Ectodermal cell (in vitro differentiated cells): ENCODE measurements around the gene GSDME.
"Not testable (repeated sequence)": the region's sequence is repeated elsewhere in the genome, so short reads cannot be mapped to it uniquely, and the experiment has no call there.

Source experiments
- H3K27ac ChIP-seq: 2 replicates; pipeline ENCODE4 v1.7.0; 2013; ENCODE audit warnings: mild to moderate bottlenecking, low read depth, low read length; ENCODE audit not compliant: insufficient read depth, poor library complexity, severe bottlenecking
- H3K27me3 ChIP-seq: 2 replicates; pipeline ENCODE4 v1.7.0; 2013; ENCODE audit warnings: mild to moderate bottlenecking, low read length; ENCODE audit not compliant: insufficient read depth, control insufficient read depth, poor library complexity, severe bottlenecking
- H3K36me3 ChIP-seq: one replicate; pipeline ENCODE4 v1.7.0; 2013; ENCODE audit warnings: low read length; ENCODE audit not compliant: control insufficient read depth, insufficient read depth
- H3K4me1 ChIP-seq: one replicate; pipeline ENCODE4 v1.7.0; 2013; ENCODE audit warnings: low read length; ENCODE audit not compliant: control insufficient read depth, insufficient read depth
- H3K4me3 ChIP-seq: 2 replicates; pipeline ENCODE4 v1.7.0; 2013; ENCODE audit warnings: low read depth, low read length, control low read depth; ENCODE audit not compliant: insufficient read depth
- H3K9me3 ChIP-seq: 2 replicates; pipeline ENCODE4 v1.7.0; 2013; ENCODE audit warnings: mild to moderate bottlenecking, low read length, moderate library complexity; ENCODE audit not compliant: control insufficient read depth
- WGBS, 2 experiments: methylation state at CpG; one replicate each; pipeline ENCODE4 v1.1.7; 2013; ENCODE audit warnings: missing lambda C conversion rate in 2 of 2; 5-methylcytosine and 5-hydroxymethylcytosine counted together

GSDME gene

GRCh38 chr7:24742506-24743162, 14.6 kb downstream of the GSDME start:
- Histone ChIP-seq H3K27ac (no peak overlapping the region), H3K27me3 (no peaks in the 10 kb centered on the region), H3K36me3 (no peaks in the 10 kb centered on the region), H3K4me1 (no peaks in the 10 kb centered on the region), H3K9me3 (peaks cover 4% of the 10 kb centered on the region), H3K4me3 (no peak overlapping the region)
- WGBS, 2 experiments: 91 to 92% methylated on average over 9 of the region's 9 CpGs

DNA sequence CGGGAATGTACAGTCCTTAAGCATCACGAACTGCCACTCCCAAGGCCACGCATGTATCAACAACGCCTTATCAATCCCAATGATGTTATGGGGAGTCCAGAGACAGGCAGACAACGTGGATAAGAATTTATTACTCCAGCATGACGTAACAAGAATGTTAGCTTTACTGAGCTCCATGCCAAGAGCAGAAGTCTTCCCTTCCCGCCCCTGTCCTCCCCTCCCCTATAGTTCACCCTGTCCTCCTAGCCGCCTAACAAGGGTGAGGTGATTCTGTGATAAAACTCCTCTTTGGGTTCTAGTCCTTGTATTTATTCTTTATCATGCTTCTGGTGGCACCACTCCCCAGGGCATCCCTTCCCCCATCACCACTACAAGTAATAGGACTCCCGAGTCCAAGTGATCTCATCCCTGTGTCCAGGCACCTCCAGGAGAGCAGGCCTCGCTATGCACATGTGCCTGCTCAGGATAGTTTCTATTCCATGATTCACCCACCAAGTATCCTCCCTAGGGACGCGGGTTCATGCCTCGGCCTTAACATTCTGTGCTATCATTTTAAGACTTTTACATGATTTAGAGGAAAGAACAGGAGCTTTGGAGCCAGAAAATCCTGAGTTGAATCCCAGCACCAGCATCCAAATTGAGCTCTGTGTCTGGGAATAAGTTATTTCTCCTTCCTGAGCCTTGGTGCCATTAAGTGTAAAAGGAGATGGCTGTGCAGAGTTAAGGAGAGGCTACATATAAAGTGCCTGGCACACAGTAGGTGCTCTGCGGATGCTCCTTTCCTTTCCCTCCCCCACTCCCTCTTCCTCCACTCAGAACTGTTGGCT, 15.4 kb downstream of the GSDME start:
- Histone ChIP-seq H3K27me3 (no peaks in the 10 kb centered on the region), H3K36me3 (no peaks in the 10 kb centered on the region), H3K27ac (no peak overlapping the region), H3K4me3 (no peak overlapping the region), H3K9me3 (peaks cover 4% of the 10 kb centered on the region), H3K4me1 (no peaks in the 10 kb centered on the region)
- WGBS, 2 experiments: 91 to 92% methylated on average over 14 of the region's 14 CpGs

GRCh38 chr7:24740871-24741270, 16.4 kb downstream of the GSDME start:
- Histone ChIP-seq H3K27me3 (no peaks in the 10 kb centered on the region), H3K4me3 (no peak overlapping the region), H3K4me1 (no peaks in the 10 kb centered on the region), H3K27ac (no peak overlapping the region), H3K9me3 (peaks cover 4% of the 10 kb centered on the region), H3K36me3 (no peaks in the 10 kb centered on the region)
- 89 to 96% methylated on average over 8 to 9 of the region's 9 CpGs for WGBS, 2 experiments

- H3K9me3 ChIP-seq: peaks cover 4% of the 10 kb centered on the region
- no peak overlapping the region for H3K27ac ChIP-seq
- H3K4me1 ChIP-seq: no peaks in the 10 kb centered on the region
- 92 to 96% methylated on average over 1 of the region's 1 CpG for WGBS, 2 experiments
- no peak overlapping the region for H3K4me3 ChIP-seq
- no peaks in the 10 kb centered on the region for H3K27me3 ChIP-seq
- H3K36me3 ChIP-seq: no peaks in the 10 kb centered on the region
Observed at GRCh38 chr7:24739306-24739705, 18.0 kb downstream of the GSDME start.

- Histone ChIP-seq H3K9me3 (peaks cover 4% of the 10 kb centered on the region), H3K4me3 (no peak overlapping the region), H3K4me1 (no peaks in the 10 kb centered on the region), H3K27ac (no peak overlapping the region), H3K27me3 (no peaks in the 10 kb centered on the region), H3K36me3 (no peaks in the 10 kb centered on the region)
- 100% methylated on average over 1 of the region's 1 CpG; no CpG with 5 or more reads in 1 of the 2 experiments for WGBS, 2 experiments
Observed at GRCh38 chr7:24738577-24738976, 18.7 kb downstream of the GSDME start.

DNA sequence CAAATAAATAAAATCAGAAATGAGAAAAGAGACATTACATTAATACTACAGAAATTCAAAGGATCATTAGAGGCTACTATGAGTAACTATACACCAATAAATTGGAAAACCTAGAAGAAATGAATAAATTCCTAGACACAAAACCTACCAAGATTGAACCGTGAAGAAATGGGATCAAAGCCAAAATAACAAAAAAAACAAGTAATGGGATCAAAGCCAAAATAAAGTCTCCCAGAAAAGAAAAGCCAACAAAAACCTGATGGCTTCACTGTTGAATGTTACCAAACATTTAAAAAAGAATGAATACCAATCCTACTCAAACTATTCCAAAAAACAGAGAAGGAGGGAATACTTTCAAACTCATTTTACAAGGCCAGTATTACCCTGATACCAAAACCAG, 20.0 kb downstream of the GSDME start:
- 95% methylated on average over 1 of the region's 1 CpG for WGBS, 2 experiments
- Histone ChIP-seq H3K4me1 (no peaks in the 10 kb centered on the region), H3K4me3 (no peak overlapping the region), H3K27me3 (no peaks in the 10 kb centered on the region), H3K27ac (no peak overlapping the region), H3K36me3 (no peaks in the 10 kb centered on the region), H3K9me3 (peaks cover 4% of the 10 kb centered on the region)

- H3K4me1 ChIP-seq, H3K27ac ChIP-seq, H3K4me3 ChIP-seq, H3K9me3 ChIP-seq, H3K27me3 ChIP-seq, H3K36me3 ChIP-seq: not testable (repeated sequence)
- 93 to 98% methylated on average over 7 of the region's 7 CpGs for WGBS, 2 experiments
Observed at GRCh38 chr7:24735594-24735993, 21.7 kb downstream of the GSDME start.

DNA sequence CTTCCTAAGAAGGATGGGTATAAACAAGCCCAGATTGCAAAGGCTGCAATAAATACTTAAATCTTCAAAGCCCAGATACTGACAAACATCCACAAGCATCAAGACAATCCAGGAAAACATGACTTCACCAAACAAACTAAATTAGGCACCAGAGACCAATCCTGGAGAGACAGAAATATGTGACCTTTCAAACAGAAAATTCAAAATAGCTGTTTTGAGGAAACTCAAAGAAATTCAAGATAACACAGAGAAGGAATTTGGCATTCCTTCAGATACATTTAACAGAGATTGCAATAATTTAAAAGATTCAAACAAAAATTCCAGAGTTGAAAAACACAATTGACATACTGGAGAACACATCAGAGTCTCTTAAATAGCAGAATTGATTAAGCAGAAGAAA, 23.0 kb downstream of the GSDME start:
- H3K4me1 ChIP-seq: no peaks in the 10 kb centered on the region
- H3K4me3 ChIP-seq: no peak overlapping the region
- no peak overlapping the region for H3K27ac ChIP-seq
- no peaks in the 10 kb centered on the region for H3K27me3 ChIP-seq
- H3K36me3 ChIP-seq: no peaks in the 10 kb centered on the region
- H3K9me3 ChIP-seq: peaks cover 4% of the 10 kb centered on the region

DNA sequence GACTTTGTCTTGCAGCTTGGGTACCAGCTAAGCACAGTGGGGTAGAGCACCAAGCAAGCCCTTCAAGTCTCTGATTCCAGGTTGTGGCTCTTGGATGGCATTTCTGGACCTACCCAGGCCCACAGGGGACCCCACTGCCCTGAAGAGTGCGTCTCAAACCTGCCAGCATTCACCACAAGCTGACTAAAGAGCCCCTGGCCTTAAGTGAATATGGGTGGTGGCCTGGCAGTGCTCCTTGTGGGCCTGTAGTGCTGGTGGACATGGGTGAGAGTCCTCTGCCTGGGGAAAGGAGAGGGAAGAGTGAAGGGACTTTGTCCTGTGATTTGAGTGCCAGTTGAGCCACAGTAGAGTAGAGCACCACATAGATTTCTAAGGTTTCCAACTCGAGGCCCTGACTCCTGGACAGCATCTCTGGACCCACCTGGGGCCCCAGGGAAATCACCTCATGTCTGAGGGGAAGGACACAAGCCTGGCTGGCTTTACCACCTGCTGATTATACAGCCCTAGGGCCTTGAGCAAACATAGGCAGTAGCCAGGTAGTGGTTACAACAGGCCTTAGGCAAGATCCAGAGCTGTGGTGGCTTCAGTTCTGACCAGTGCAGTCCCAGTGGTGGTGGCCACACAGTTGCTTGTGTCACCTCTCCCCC, 23.7 kb downstream of the GSDME start:
- Histone ChIP-seq H3K4me1 (no peaks in the 10 kb centered on the region), H3K36me3 (no peaks in the 10 kb centered on the region), H3K9me3 (peaks cover 4% of the 10 kb centered on the region), H3K4me3 (no peak overlapping the region), H3K27me3 (no peaks in the 10 kb centered on the region), H3K27ac (no peak overlapping the region)
- 91% methylated on average over 2 of the region's 2 CpGs for WGBS, 2 experiments

DNA sequence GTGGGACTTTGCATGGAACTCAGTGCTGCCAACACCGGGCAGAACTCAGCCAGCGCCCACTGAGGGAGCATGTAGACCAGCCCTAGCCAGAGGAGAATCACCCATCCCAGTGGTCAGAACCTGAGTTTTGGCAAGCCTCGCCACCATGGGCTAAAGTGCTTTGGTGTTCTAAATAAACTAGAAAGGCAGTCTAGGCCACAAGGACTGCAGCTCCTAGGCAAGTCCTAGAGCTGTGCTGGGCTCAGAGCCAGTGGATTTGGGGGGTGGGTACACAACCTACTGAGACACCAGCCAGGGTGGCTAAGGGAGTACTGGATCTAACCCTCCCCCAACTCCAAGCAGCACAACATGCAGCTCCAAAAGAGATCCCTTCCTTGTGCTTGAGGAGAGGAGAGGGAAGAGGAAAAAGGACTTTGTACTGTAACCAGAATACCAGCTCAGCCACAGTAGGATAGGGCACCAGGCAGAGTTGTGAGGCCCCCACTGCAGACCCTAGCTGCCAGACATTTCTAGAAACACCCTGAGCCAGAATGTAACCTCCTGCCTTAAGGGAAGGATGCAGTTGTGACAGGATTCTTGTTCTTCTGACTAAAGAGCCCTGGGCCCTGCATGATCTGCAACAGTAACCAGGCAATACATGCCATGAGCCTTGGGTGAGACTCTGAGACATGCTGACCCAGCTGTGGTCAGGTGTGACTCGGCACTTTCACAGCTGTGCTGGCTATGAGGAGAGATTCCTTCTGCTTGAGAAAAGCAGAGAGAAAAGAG, 24.4 kb downstream of the GSDME start:
- 91 to 93% methylated on average over 4 of the region's 4 CpGs for WGBS, 2 experiments
- Histone ChIP-seq H3K36me3 (no peaks in the 10 kb centered on the region), H3K27me3 (no peaks in the 10 kb centered on the region), H3K4me1 (no peaks in the 10 kb centered on the region), H3K9me3 (peaks cover under 1% of the 10 kb centered on the region), H3K27ac (no peak overlapping the region), H3K4me3 (no peak overlapping the region)
